ENCODE data around the gene BACH1. TPM values are rescaled to one million over a fixed set of nuclear protein-coding genes. Genes with fewer than 3 reads are reported as not detected.

The BACH1 gene
- total and polyA plus RNA-seq, 2 of the 8 experiments (the other 6 are each of a cell fraction or from before 2014, with no cell fraction given): 6.9 to 50.7 TPM

DNA sequence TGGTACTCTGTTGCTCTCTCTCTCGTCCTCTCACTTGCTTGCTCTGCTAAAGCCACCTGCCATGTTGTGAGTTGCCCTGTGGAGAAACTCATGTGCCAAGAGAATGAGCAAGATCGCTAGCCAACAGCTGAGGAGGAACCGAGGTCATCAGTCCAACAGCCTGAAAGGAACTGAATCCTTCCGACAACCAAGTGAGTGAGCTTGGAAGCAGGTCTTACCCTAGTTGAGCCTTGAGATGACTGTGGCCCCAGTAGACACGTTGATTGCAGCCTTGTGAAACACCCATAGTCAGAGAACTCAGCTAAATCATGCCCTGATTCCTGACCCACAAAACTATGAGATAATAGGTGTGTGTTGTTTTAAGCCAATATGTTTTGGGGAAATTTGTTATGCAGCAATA, 48.1 kb upstream of the BACH1 start (continued):
- TF ChIP-seq, protein P1, sequence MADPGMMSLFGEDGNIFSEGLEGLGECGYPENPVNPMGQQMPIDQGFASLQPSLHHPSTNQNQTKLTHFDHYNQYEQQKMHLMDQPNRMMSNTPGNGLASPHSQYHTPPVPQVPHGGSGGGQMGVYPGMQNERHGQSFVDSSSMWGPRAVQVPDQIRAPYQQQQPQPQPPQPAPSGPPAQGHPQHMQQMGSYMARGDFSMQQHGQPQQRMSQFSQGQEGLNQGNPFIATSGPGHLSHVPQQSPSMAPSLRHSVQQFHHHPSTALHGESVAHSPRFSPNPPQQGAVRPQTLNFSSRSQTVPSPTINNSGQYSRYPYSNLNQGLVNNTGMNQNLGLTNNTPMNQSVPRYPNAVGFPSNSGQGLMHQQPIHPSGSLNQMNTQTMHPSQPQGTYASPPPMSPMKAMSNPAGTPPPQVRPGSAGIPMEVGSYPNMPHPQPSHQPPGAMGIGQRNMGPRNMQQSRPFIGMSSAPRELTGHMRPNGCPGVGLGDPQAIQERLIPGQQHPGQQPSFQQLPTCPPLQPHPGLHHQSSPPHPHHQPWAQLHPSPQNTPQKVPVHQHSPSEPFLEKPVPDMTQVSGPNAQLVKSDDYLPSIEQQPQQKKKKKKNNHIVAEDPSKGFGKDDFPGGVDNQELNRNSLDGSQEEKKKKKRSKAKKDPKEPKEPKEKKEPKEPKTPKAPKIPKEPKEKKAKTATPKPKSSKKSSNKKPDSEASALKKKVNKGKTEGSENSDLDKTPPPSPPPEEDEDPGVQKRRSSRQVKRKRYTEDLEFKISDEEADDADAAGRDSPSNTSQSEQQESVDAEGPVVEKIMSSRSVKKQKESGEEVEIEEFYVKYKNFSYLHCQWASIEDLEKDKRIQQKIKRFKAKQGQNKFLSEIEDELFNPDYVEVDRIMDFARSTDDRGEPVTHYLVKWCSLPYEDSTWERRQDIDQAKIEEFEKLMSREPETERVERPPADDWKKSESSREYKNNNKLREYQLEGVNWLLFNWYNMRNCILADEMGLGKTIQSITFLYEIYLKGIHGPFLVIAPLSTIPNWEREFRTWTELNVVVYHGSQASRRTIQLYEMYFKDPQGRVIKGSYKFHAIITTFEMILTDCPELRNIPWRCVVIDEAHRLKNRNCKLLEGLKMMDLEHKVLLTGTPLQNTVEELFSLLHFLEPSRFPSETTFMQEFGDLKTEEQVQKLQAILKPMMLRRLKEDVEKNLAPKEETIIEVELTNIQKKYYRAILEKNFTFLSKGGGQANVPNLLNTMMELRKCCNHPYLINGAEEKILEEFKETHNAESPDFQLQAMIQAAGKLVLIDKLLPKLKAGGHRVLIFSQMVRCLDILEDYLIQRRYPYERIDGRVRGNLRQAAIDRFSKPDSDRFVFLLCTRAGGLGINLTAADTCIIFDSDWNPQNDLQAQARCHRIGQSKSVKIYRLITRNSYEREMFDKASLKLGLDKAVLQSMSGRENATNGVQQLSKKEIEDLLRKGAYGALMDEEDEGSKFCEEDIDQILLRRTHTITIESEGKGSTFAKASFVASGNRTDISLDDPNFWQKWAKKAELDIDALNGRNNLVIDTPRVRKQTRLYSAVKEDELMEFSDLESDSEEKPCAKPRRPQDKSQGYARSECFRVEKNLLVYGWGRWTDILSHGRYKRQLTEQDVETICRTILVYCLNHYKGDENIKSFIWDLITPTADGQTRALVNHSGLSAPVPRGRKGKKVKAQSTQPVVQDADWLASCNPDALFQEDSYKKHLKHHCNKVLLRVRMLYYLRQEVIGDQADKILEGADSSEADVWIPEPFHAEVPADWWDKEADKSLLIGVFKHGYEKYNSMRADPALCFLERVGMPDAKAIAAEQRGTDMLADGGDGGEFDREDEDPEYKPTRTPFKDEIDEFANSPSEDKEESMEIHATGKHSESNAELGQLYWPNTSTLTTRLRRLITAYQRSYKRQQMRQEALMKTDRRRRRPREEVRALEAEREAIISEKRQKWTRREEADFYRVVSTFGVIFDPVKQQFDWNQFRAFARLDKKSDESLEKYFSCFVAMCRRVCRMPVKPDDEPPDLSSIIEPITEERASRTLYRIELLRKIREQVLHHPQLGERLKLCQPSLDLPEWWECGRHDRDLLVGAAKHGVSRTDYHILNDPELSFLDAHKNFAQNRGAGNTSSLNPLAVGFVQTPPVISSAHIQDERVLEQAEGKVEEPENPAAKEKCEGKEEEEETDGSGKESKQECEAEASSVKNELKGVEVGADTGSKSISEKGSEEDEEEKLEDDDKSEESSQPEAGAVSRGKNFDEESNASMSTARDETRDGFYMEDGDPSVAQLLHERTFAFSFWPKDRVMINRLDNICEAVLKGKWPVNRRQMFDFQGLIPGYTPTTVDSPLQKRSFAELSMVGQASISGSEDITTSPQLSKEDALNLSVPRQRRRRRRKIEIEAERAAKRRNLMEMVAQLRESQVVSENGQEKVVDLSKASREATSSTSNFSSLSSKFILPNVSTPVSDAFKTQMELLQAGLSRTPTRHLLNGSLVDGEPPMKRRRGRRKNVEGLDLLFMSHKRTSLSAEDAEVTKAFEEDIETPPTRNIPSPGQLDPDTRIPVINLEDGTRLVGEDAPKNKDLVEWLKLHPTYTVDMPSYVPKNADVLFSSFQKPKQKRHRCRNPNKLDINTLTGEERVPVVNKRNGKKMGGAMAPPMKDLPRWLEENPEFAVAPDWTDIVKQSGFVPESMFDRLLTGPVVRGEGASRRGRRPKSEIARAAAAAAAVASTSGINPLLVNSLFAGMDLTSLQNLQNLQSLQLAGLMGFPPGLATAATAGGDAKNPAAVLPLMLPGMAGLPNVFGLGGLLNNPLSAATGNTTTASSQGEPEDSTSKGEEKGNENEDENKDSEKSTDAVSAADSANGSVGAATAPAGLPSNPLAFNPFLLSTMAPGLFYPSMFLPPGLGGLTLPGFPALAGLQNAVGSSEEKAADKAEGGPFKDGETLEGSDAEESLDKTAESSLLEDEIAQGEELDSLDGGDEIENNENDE (IDR thresholded peaks at IDR 0.05; ENCODE audit: insufficient replicate concordance, low read length): no peak

All from H1 (cell line).